ENCODE measurements around the gene FOXE3.

The FOXE3 gene

DNA sequence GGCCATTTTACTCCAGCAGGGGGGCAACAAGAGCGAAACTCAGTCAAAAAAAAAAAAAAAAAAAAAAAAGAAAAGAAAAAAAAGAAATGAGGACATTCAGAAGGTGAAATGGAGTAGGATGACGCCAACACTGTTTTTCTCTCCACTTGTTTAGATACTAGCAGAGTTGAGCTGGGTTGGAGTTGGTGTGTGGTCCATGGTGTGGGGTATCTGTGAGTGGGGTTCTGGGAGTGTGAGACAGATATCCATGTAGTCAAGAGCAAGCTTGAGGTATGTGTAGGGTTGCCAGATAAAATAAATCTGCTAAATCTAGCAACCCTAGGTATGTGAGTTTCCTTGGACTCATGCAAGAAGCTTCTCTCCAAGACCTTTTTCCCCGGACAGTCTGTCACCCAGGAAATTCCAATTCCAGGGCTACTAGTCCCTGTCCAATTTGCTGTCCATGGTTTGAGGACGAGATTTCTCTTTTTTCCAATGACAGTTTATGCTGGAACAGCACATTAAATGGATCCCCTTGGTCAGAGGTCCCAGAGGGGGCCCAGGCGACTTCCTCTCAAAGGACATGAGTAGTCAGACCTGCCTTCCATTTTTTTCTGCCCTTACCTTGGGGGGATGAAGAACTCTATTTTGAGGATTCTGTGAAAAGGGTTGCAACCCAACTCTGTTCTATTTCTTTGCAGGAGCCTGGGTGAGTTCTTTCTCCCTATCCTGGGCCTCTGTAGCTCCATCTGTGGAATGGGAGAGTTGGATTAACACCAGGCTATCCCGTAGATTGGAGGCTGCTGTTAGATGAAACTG lies 19.6 kb downstream of the FOXE3 start:
- no peak for DNase-seq (ENCODE audit: low read depth in 3 of 3)

DNA sequence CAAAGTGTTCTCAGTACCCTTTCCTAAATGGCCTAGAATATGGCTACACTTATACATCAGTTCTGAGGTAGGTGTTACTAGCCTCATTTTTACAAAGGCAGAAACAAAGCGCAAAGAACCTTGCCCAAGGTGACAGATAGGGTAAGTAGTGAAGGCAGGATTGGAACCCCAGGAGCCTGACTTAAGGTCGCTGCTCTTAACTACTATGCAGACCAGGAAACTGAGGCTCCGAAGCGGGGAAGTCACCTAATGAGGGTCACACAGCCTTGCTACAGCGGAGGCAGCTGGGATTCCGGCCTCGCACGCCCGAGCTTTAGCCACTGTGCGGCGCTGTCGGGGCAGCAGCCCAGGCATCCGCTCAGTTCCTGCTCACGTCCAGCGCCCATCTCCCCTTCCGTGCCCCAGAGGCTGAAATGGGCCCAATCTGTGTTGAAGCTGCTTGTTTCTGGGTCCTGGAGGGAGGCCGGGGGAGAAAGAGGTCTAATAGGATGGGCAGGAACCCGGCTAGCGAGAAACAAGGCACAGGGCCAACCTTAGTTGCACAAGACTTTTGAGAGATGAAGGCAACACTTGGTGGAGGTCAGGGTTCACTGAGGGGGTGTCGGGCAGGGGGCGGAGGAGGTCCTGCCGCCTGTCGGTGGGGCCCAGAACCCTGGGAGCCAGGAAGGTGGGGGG lies 20.4 kb downstream of the FOXE3 start:
- DNase-seq (ENCODE audit: low read depth in 3 of 3): peak; percentile 52 to 80 (median 57)

DNA sequence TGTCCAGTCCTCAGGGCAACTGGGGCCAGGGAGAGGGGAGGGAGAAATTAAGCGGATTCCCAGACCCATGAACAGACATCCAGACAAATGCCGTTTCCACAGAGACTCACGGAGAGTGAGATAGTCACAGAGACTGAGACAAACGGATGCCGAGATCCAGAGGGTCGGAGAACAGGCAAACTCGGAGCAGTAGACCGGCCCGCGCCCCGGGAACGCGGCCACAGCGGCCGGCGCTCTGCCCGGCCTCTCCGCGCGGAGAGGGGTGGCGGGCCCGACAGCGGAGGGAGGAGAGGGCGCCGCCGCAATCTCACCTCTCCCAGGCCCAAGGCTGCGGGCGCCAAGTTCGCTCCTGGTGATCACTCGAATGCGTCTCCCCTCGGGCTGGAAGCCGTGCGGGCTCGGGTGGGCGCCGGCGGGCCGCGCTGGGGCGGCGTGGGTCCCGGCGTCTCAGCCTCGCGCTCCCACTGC lies 20.9 kb downstream of the FOXE3 start:
- no peak for DNase-seq (ENCODE audit: low read depth in 3 of 3)

DNA sequence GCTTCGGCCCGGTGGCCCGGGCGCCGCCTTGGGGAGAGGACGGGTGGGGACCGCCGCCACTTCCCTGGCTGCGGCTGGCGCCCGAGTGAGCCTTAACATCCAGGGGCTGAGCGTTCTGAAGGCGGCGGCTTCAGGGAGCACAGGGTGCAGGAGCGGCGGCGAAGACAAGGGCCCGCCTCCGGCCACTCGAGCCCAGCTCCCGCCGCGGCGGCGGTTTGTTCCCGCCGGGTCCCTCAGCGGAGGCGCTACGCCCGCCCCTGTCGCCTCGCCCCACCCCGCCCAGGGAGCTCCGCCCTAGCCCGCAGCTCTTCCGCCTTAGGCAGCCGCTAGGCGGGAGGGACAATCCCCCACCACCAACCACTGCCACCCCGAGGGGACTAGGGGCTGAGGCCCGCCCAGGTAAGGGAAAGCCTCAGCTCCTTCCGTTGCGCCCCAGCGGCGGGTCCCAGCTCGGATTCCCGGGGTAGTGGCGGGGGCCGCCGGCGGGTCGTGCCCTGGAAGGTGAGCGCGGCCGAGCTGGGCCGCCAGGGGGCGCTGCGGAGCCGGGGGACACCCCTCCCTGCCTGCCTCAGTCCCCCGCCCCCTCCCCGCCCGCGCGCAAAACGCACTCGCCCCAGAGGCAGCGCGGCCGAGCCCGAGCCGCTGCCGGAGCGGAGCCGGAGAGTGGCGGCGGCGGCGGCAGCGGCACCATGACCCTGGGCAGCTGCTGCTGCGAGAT lies 21.5 kb downstream of the FOXE3 start, which contains the start of gene FOXD2:
FOXD2 (plus strand) TSS at position 598 of the 718 bp plus-strand sequence; CDS start at position 690, 92 bp downstream.
- peak; percentile 84 to 89 (median 85) for DNase-seq (ENCODE audit: low read depth in 3 of 3)

DNA sequence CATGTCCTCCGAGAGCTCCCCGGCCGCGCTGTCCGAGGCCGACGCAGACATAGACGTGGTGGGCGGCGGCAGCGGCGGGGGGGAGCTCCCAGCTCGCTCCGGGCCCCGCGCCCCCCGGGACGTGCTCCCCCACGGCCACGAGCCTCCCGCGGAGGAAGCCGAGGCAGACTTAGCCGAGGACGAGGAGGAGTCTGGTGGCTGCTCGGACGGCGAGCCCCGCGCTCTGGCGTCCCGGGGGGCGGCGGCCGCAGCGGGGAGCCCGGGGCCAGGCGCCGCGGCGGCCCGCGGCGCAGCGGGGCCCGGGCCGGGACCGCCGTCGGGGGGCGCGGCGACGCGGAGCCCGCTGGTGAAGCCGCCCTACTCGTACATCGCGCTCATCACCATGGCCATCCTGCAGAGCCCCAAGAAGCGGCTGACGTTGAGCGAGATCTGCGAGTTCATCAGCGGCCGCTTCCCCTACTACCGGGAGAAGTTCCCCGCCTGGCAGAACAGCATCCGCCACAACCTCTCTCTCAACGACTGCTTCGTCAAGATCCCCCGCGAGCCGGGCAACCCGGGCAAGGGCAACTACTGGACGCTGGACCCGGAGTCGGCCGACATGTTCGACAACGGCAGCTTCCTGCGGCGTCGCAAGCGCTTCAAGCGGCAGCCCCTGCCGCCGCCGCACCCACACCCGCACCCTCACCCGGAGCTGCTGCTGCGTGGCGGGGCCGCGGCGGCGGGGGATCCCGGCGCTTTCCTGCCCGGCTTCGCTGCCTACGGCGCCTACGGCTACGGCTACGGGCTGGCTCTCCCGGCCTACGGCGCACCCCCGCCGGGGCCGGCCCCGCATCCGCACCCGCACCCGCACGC lies 22.3 kb downstream of the FOXE3 start:
- DNase-seq (ENCODE audit: low read depth in 3 of 3): no peak

DNA sequence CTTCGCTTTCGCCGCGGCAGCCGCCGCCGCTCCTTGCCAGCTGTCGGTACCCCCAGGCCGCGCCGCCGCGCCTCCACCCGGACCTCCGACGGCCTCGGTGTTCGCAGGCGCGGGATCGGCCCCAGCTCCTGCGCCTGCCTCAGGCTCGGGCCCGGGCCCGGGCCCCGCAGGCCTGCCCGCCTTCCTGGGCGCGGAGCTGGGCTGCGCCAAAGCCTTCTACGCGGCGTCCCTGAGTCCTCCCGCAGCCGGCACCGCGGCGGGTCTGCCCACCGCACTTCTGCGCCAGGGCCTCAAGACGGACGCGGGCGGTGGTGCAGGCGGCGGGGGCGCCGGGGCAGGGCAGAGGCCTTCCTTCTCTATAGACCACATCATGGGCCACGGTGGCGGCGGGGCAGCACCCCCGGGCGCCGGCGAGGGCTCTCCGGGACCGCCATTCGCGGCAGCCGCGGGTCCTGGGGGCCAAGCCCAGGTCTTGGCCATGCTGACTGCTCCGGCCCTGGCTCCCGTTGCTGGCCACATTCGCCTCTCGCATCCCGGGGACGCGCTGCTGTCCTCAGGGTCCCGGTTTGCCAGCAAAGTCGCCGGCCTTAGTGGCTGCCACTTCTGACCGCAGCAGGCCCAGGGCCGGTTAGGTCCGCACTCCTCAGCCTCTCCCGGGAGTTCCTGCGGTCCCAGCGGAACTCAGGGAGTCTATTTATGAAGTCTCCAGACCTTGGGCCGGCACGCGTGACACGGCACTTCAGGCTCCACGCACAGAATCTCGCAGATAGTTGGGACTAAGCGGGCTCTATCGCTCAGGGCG lies 23.1 kb downstream of the FOXE3 start:
- DNase-seq (ENCODE audit: low read depth in 3 of 3): no peak

DNA sequence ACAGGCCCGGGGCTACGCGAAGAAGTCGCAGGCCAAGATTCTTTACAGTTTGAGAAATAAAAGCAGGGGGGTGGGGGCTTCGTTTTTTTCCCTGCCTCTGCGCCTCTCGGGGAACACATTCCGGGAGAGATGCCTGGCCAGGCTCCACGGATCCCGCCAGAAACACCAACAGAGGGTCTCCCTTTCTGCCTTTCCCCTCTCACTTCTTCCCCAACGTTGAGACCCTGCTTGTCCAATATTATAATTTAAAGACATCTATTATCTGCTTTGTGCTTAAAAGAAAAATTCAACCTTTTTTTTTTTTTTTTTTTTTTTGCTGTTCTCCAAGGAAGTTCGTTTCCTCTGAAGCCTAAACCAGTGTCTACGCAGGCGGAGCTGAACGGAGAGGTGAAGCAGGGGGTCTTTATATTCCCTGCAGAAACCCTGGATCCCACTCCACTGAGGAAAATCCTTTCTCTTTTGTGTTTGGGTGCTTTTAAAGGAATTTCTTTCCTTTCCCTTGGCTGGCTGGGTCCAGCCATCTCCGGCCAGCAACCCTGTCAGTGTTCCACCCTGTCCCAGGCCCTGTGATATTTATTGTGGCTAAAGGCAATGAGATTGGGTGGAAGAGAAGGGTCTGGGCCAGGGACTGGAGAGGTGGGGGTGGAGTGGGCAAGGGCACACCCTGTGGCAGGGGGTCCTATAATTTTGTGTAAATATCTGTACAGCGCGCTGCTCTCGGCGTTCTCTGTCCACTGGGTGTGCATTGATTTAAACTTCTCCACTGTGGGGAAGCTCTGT lies 23.9 kb downstream of the FOXE3 start:
- no peak for DNase-seq (ENCODE audit: low read depth in 3 of 3)

DNA sequence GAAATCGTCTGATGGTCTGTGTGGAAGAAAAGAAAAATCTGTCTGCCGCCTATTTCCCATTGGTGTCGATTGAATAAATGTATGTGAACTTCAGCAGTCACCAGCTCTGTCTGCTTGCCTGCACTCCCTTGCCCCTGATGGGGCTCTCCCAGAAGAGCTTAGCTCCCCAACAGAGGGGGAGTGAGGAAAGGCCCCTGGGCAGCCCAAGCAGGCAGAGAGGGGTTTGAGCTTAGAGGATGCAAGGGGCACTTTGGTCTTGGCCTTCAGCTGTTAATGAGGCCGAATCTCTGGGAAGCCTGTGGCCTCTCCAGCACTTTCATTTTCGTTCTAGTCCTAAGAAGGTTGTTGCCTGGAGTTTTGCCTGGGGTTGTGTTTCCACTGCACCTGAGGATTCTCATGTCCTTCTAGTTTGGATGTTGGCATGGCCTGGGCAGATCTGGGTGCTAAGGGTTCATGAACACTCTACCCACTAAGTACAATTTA lies 24.6 kb downstream of the FOXE3 start:
- no peak for DNase-seq (ENCODE audit: low read depth in 3 of 3)

DNA sequence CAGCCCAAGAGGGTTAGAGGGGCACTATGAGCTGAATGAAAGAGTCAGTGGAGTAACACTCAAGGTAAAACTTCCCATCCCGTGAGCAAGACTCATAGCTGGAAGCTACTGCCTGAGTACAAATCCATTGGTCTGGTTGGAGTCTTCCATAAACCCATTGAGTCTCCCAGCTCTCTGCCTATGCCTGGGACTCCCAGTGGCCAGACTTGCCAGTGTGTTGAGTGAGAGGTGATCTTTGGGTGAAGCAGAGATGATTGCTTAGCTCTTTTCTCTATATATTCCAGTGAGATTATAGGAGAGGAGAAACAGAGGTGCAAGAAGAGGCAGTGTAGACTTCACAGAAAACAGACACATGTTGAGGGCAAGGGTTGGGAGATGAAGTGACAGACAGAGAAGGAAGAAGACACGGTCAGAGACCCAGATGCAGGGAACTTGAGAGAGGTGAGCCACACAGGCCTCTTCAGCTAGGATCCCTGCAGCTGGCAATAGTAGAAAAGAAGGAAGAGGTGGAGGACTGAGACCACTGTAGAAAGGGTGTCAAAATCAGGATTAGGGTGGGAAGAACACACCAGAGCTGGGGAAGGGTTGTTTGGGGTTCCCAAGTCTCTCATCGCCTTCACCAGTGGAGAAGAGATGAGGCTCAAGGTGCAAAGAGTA lies 25.5 kb downstream of the FOXE3 start:
- no peak for DNase-seq (ENCODE audit: low read depth in 3 of 3)

DNA sequence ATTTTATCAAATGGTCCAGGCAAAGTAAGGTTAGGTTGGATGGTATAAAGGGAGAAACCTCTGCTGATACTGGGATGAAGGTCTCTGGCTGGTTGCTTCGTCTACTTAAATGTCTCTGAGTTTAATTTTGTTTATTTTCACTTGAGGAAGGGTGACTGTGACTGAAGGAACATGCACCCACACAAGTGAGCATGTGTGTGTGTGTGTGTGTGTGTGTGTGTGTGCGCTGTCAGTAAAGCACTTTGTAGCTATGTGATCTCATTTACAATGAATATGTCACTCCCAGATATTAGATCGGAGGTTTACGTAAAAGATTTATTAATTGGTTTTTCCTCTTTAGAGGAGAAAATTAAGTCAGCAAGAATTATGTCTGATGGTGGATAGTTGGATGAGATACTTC lies 26.1 kb downstream of the FOXE3 start:
- no peak for DNase-seq (ENCODE audit: low read depth in 3 of 3)

DNA sequence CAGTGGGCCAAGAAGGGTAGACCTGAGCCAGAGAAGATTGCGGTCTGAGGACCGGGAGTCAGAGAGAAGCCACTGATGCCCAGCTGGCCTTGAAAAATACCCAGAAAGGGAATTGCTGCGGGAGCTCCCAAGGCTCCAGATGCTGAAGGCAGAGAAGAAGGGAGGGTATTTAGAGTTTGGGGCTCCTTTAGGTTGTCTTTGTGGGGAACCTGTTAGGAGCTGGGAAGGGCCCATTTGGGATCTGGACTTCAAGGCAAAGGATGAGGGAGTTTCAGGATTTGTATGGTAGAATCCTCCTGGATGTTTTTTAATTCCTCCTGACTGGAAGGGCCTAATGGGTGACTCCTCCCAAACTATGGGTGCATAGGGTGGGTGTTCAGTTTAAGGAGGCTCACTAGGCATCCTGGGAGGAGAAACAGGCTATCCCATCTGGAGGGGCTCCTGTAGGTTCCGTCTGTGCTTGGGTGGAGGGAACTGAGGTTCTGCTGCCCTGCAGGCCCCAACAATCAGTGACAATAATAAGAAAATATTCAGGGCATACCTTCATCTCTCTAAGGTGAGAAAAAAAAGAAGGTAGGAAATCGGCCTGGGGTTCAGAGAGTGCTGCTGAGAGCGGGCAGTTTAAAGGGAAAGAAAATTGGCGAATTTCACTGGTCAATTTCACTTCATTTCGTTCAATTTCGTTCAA lies 26.9 kb downstream of the FOXE3 start:
- no peak for DNase-seq (ENCODE audit: low read depth in 3 of 3)

DNA sequence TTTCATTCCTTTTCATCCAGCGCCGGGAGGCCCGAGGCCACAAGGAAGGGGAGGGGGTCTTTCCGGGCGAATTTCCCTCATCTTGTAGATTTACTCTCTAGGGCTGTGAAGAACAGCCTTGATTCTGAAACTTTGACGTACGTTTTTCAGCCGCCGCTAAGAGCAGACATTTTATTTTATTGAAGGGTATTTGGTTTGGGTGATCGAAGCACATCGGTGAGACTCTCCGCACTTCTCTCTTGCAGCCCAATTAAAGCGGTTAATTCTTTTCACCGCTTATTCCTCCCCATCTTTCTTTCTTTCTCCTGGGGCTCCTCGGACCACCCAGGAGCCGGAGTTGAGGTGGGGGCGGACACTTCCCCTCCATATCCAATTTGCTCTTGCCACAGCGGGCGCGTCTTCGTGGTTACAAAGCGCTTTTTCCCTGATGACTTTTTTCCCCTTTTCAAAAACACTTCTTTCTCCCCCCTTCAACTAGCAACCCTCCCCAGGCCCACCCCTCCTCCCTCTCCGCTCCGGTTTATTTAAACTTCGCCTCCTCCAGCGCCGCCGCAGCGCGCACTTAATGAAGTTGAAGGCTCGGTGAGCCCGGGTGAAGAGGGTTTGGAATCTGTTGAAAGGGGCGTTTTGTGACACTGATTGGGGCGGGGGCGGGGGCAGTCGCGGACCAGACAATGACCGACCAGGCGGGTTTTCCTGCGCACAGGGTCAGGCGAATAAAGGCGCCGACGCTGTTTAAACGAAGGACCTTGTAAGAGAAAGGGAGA lies 27.6 kb downstream of the FOXE3 start:
- no peak for DNase-seq (ENCODE audit: low read depth in 3 of 3)

DNA sequence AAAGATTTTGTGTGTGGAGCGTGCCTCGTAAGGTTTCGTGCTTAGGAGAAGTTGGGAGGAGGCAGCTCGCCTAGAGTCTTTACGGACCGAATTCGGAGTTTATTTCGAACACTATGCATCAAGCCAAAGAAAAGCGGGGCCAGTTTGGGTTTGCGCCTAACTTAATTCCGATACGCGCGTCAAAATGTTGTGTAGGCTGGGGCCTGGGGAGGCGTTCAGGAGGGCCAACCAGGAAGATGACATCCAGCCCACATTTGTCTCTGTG lies 28.1 kb downstream of the FOXE3 start:
- DNase-seq (ENCODE audit: low read depth in 3 of 3): no peak

DNA sequence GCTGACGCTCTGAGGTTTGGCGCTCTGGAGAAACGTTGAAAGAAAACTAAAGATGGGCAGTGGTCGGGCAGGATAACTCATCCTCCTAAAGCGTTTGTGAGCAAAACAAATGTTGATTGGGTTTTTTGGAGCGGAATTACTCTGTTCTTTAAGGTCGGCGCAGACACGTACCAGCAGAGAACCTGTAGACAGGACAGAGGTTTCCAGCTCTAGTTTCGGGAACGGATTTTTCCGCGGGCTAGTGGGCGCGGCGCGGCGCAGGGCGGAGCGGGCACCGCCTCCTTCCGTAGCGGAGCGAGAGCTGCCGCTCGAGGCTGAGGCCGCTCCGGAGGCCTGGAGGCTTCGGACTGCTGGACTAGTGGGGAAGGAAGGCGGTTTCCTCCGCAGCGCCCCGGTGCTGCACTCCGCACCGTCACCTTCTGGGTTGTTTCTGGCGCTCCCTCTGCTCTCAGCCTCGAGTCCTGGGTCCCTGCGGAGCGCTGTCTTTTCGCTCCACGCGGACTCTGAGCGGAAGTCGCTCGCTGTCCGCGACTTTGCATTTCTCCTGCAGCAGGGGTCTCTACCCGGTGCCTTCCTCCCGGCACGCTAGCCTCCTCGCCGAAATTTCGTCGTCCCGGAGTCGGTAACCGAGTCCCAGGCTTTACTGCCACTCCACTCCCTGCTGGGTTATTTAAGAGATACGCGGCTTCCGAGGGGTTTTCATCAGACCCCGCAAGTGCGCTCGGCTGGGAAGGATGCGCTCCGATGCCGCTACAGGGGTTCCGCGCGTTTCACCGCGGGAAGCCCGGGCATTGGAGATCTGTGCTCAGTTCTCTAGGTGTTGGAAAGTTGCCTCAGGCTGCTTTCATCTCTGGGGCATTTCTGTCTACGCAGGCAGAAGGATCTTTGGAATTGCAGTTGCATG lies 28.7 kb downstream of the FOXE3 start:
- DNase-seq (ENCODE audit: low read depth in 3 of 3): peak in 1 of 3 experiments; percentile 49

DNA sequence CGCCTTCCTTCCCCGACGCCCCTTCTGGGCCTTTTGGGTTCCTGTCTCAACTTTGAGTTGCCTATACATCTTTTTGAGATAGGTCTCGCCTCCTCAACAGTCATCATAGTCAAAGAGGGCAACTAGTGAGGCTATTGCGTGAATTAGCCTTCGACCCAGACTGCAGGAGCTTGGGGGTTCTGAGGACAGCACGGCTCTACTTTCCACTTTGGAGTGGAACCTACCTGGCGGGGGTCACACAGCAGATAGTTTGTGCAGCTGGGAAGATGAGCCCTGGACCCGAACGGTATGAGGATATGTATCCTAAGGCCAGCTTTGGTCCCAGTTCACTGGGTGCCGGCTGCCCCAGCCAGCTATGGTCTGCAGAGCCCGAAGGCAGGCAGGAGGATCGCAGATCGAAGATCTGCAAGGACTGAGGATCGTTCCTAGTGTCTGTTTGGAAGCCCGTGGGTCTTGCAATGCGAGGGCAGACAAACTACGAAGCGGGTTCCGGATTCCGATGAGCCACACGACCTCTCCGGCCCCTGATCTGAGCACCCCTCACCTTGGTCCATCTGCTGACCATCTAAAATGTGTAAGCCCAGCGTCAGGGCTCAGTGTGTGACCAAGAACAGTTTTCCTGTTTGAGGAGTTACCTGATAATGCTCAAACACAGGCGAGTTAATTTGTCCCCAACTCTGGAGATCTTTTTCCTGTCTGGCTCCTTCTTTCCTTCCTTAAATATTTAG lies 29.9 kb downstream of the FOXE3 start:
- no peak for DNase-seq (ENCODE audit: low read depth in 3 of 3)

DNA sequence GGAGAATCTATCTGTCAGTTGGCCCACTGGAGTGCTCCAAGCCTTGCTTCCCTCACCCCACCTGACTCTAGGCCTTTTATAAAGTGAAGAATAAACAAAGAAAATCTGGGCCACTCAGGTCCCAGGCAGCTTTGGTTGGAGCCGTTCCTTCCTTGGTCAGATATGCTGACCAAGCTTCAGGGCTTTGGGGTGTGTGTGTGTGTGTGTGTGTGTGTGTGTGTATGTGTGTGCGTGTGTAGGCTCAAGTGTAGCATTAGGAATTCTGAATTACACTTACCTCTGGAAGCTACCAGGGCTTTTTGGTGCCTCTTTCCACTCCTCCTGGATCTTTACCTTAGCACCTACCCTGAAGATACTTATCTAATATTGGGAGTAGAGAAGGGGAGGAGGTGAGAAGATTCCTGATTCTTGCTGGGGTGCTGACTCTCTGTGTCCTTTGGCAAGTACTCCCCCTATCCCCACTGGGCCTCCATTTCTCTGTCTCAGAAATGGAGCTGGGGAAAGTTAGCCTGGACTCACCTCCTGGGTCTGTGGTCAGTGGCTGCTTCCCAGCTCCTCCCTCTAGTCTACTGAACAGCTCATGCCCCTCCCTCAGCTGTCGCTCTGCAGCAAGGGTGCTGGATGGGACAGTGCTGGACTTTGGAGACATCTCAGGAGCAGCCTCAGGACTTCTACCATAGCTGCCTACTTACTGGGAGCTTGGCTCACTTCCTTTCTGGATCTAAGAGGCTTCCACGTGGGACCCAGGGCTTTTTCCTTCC lies 32.6 kb downstream of the FOXE3 start:
- DNase-seq (ENCODE audit: low read depth in 3 of 3): no peak
